Islet of Langerhans (tissue), 1 donor: Measurements from ENCODE around the gene EYS.
"Not testable (repeated sequence)": the region's sequence is repeated elsewhere in the genome, so short reads cannot be mapped to it uniquely, and the experiment has no call there.

Experiments used
- FAIRE-seq: peaks from one replicate; lab custom pipeline; 2011; peaks lifted over from hg19 to GRCh38; lab: Jason Lieb, UNC

The EYS gene

DNA sequence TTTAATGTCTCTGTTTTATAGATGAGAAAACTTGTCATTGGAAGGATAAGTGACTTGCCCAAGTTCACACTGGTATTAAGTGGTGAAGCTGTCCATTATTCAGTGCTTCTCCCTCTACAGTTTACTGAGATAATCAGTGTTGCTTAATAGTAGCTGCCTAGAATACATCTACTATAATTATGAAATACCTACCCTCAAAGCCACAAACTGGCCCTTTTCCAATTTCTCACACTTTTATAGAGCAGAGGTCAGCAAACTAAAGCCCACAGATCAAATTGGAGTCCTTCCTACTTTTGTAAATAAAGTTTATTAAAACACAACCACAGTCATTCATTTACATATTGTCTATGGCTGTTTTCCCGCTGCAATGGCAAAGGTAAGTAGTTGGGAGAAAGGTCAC lies 73.5 kb downstream of the EYS start:
- FAIRE-seq = no peak

DNA sequence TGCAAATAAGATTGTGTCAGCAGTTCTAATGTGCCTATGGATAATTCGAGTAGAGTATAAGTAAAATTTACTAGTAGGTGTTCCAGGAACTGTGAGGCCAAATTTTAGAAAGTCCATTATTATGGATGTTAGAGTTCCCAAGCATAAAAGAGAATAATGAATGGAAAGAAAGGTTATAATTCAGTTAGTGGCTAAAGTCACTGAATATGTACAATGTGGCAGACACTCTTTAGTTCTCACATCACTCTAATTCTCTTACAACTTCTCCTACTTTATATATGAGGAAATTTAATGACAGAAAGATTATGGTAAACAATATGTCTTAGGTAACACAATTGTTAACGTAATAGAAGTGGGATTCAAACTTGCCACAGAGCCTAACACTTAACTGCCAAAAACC lies 75.3 kb downstream of the EYS start:
- no peak for FAIRE-seq

DNA sequence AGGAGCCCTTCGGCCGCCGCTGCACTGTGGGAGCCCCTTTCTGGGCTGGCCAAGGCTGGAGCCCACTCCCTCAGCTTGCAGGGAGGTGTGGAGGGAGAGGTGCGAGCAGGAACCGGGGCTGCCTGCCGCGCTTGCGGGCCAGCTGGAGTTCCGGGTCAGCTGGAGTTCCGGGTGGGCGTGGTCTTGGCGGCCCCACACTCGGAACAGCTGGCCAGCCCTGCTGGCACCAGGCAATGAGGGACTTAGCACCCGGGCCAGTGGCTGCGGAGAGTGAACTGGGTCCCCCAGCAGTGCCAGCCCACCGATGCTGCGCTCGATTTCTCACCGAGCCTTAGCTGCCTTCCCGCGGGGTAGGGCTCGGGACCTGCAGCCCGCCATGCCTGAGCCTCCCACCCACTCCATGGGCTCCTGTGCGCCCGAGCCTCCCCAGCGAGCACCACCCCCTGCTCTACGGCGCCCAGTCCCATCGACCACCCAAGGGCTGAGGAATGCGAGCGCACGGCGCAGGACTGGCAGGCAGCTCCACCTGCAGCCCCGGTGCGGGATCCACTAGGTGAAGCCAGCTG lies 79.5 kb downstream of the EYS start:
- FAIRE-seq = not testable (repeated sequence)

DNA sequence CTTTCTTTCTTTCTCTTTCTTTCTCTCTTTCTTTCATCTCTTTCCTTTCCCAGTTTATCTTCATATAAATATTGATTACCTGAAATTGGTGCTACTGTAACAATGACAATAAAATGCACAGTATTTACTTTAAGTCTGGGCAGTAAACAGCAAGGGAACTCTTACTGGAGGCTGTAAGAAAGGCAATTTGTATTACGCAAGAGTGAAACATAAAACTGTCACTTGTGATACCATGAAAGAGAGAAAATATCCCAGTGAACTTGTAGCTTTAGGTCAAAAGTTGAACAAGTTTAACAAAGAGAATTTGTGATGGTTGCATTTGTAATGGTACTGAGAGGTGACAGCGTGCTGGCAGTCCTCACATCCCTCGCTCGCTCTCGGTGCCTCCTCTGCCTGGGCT lies 80.0 kb downstream of the EYS start:
- FAIRE-seq = no peak

DNA sequence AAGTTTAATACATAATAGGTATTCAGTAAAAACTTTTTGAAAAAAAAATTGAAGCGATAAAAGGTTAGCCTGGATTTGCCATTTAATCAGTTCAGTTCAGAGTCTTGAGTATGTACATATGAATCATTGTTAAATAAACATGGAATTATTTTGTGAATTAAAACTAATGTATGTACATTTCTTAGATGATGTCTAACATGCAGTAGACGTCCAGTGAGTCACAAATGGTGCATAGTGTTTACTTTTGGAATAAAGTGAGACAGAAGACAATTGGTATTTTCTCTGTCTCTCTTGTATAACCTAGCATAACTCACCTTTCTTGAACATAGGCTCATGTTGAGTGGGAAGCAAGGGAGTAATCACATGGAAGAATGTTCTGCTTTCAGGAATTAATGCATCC lies 83.5 kb downstream of the EYS start:
- no peak for FAIRE-seq

DNA sequence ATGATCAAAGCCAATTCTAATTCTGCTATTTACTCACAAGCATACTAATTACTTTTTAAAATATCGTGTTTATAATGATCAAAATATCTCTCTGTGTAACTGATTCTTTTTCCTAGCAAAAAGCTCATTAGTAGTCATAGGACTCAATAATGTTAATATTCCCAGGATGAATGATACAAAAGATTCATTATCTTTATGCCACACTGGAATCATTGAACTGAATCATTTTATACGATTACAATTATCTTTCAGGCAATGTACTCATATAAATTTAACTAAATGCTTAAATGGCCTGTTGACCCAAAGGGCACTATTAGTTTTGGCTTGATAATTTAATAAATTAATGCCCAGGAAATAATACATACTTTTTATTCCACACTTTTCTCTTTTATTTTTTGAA lies 96.3 kb downstream of the EYS start:
- FAIRE-seq = no peak

DNA sequence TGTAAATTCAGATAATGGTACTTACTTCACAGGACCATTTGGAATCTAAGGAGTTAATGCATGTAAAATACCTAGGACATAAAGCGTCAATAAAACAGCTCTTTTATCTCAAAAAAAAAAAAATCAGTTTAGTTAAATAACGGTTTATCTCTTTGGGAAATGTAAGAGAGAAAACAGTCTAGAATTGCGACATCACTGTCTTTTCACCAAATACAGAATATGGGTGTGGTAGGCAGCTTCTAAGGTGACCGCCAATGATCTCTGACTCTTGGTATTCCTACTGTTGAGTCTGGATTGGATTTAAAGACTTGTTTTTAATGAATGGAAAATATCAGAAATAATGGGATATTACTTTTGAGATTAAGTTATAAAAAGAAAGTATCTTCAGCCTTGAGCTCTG lies 111.5 kb downstream of the EYS start:
- FAIRE-seq = no peak

DNA sequence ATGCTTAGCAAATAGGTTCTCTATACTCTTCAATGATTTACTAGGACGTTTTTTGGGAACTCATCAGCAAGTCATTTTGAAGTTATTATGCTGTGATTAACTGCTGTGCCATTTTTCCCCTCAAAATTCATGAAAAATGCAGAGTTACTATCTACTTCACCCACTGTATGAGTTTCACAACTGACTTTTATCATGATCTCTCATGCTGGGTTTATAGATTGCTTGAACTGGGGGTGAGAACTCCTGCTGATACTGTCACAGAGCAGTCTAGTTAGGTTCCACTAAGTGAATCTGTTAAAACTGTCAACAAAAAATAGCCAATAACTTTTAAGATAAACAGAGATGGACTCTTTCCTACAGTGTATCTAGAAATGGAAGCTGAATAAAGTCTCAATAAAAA lies 136.7 kb downstream of the EYS start:
- FAIRE-seq = no peak

DNA sequence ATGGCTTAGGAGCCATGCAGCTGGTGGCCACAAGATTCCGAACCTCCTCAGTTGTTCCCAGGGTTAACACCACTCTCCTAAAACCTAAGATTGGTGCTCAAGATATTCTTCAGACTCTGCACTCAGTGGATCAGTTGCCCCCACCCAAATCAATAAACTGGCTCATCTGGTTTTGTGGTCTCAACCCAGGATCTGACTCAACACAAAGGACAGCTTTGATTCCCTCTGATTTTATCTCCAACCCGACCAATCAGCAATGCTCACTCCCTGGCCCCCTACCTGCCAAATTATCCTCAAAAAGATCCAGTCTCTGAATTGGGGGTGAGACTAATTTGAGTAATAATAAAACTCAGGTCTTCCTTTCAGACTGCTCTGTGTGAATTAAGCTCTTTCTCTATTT lies 137.5 kb downstream of the EYS start:
- no peak for FAIRE-seq

DNA sequence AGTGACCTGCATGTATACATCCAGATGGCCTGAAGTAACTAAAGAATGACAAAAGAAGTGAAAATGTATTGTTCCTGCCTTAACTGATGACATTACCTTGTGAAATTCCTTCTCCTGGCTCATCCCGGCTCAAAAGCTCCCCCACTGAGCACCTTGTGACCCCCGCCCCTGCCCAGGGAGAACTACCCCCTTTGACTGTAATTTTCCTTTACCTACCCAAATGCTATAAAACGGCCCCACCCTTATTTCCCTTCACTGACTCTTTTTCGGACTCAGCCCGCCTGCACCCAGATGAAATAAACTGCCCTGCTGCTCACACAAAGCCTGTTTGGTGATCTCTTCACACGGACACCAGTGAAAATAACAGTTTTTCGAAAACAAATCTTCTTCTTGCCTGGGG lies 138.0 kb downstream of the EYS start:
- FAIRE-seq = not testable (repeated sequence)

DNA sequence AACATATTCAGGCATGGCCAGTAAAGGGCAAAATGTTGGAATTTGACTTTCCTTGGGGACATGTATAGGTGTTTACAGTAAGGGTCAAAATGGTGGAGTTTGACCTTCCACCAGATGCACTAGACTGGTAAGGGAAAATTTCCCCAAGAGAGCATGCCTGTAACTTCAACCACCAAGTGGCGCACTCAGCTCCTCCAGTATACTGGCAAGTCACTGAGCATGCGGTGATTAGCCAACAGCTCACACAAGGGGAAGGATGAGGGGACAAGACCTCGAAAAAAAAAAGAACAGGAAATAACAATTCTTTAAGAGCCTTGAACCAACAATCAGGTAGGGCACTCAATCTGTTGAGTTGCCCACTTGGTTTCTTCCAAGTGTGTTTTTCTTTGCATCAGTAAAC lies 140.9 kb downstream of the EYS start:
- no peak for FAIRE-seq

DNA sequence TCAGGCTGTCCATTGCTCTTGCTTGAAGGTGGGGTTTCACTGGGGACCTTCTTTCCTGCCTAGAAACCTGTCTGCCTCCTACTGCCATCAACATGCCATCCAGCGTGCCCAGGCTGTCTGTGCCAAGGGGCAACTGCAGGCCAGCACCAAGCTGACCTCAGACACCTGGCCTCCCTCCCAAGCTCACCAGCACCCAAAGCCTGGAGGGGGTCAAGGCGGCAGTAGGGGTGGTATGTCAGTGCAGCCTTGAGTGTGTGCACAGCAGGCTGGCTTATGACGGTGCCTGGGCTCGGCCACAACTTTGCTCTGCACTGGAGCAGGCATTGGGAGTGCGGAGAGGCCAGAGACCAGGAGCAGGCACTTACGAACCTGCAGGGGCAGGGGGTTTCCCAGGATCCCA lies 149.0 kb downstream of the EYS start:
- FAIRE-seq = no peak

DNA sequence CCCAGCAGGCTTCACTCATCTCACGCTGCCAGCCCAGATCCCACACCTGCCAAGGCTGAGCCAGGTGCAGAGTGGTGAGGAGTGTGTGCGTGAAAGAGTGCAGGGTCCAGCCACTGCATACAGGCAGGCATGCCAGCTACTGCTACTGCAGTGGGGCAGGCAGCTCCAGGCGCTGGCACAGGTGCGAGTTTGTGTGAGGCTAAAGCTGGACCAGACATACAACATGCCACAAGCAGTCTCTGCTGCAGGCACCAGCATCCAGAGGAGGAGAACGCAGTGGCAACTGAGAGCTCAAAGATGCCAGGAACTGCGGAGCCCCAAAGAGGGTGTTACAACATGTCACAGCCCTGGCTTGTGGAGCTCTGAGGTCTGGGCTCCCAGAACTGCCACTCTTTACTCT lies 149.8 kb downstream of the EYS start:
- no peak for FAIRE-seq

DNA sequence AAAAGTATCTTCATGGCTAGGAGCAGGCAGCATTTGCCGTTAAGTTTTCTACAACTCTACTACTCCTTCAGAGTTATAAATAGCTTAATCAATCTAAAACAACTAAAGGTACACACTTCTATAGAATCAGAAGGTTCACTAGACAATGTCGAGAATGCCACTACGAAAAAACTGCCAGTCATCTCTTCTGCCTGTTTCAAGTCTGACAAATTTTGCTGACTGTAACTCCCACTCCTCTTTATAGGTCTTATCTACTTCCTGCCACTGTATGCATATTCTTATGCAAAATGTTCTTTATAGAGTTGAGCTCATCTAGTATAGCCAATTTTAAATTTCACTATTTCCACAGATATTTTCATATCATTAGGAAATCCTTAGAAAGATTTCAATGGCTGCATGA lies 160.1 kb downstream of the EYS start:
- no peak for FAIRE-seq

DNA sequence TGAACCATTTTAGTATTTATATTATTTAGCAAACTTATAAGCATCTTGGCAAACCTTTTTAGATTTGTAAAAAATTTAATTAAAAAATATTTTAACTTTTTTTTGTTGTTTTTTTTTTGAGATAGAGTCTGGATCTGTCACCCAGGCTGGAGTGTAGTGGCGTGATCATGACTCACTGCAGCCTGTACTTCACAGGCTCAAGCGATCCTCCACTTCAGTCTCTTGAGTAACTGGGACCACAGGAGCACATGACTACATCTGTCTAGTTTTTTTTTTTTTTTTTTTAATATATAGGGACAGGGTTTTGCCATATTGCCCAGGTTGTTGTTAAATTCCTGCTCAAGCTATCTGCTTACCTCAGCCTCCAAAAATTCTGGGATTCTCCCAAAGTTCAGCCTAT lies 161.1 kb downstream of the EYS start:
- no peak for FAIRE-seq

DNA sequence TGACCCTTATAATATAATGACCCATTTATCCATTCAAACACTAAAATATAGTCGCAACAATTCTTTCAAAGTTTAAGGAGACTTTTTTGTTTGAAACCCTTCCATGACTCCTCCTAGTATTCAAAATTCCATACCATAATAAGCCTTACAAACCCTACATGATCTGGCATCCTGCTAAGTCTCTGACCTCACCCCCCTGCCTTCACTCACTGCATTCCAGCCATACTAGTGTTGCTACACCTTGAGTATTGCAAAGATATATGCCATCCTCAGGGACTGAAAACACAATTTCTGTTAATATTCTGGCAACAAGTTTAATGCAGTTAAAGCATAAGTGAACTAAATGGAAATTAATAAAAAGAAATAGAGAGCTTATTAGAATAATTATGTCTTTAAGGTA lies 168.4 kb downstream of the EYS start:
- no peak for FAIRE-seq

DNA sequence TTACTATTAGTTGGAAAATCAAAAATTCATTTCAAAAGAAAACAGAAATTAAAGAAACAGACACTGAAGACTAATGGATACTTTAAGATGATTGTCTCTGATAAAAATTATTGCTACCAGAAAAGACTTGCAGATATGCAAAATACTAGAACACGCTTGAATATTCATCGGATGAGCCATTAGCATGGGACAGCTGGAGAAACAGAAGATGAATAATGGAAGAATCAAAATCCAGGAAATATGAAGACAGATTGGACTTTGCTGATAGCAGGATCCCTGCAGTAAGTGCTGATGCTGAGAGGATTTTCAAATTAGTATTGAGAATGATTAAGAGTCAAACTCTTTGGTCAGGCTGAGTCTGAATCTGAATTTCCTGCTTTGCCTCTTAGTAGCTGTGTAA lies 169.4 kb downstream of the EYS start:
- no peak for FAIRE-seq

DNA sequence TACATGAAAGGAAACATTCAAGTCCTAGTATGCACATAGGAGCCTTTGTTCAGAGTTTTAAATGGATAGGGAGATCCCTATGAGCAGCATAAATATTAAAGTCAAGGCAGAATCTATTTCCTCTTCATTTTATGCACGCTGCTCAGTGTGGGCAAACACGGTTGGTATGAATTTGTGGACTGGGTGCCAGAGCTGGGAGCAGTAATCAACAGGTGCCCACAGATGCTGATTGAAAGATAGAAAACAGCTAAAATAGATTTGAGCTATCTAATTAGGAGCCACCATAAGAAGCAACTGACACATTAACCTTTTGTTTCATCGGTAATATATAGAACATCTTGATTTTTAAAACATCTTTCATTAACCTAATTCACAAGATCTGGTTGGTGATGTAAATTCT lies 175.5 kb downstream of the EYS start:
- FAIRE-seq = no peak

DNA sequence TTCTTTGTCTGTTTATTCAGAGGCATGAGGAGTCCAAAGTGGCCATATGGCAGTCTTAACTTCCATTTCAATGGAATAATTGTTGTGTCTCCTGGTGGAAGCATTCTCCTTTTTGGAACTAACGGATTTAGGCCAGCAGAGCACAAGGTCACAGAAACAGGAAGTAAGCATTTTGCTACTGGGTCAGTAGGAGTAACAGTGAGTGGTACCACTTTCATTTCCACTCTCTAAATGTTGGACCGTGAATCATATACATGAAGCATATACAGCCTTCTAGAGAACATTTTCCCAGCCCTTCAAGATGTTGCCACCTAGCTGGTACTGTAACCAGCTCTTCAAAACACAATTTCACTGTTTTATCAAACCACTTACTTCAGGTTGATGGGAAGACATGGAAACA lies 182.8 kb downstream of the EYS start:
- no peak for FAIRE-seq

DNA sequence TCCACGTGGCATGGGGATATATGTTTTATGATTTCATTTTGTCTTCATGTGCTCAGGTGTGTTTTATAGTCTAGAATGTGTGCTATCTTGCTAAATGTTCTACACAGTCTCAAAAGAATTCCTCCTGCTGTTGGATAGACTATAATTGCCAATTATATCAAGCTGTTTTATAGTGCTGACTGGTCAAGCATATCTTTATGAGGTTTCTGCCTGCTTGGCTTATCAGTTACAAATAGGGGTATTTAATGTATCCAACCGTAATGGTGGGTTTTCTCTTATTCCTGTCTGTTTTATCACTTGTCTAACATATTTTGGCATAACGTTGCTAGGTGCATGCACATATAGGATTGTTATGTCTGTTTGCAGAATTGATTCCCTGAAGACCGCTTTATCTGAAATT lies 201.3 kb downstream of the EYS start:
- no peak for FAIRE-seq

DNA sequence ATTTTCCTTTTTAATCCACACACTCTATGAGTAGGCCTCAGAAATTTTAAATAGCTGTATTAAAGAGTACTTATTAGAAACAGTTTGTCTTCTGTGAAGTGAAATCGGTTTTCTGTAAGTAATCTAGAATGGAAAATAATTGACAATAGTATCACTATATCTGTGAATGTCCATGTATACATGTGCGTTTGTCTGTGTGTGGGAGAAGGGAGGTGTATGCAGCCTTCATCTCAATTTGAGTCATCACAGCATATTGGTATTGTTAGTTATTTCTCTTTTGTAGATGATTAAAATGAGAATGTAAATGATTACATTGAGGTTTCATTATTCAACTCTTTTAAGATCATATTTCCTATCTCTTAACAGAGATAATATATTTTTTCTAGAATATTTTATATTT lies 206.0 kb downstream of the EYS start:
- no peak for FAIRE-seq

DNA sequence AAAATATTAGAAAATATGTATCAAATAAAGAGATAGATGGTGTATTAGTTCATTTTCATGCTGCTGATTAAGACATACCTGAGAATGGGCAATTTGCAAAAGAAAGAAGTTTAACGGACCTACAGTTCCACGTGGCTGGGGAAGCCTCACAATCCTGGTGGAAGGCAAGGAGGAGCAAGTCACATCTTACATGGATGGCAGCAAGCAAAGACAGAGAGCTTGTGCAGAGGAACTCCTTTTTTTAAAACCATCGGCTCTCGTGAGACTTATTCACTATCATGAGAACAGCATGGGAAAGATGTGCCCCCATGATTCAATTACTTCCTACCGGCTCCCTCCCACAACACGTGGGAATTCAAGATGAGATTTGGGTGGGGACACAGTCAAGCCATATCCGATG lies 223.4 kb downstream of the EYS start:
- FAIRE-seq = not testable (repeated sequence)

DNA sequence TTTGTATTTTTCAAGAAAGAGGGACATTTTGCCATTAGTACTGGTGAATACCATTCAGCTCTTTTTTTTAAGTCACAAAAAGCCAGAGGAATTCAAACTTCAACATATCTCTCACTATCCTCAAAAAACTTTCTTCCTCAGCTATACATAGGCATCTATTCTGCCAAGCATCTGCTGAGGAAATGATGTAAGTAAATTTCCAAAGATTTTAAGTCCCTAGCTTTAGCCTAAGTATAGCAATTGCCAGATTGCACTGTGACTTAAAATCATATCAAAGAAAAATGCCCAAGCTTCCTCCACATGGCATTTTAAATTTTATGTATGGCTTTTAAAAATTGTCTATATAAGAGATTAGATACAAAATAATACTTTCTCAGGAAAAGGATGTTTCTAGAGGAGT lies 237.4 kb downstream of the EYS start:
- no peak for FAIRE-seq

DNA sequence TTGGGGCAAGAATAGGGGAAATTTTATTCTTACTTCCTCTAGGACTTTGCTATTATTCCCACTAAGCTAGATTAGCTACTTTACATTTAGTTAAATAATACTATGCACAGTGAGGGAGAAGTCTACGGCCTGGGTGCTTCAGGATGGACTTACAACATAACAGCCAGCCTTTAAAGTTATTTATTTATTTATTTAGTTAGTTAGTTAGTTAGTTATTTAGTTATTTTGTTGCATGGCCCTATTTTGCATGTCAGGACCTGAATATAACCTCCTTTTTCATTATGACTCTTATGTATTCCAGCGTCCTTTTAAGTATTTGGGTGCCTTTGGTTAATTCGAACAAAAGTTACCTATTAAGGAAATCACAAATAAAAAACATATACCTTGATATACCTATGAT lies 238.7 kb downstream of the EYS start:
- FAIRE-seq = no peak

DNA sequence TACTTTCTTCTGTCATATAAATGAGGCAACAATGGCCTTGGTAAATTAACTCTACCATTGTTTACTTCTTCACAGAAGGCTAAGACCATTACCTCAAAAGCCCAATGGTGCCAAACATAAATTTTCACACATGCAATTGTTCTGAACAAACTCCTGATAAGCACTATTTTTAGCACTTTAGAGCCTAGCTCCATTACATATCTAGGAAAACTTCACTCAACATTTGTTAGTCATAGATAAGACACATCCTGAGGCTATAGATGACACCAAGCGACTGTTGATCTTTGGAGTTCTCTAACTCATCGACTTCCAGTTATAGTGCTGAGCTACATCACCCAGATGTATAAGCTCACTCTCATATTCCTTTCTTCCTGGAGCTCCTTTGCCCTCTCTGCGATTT lies 245.9 kb downstream of the EYS start:
- FAIRE-seq = no peak
